ENCODE measurements around the gene PPFIBP1. TPM values are rescaled to one million over a fixed set of nuclear protein-coding genes. Genes with fewer than 3 reads are reported as not detected.

PPFIBP1 gene
- total and polyA plus RNA-seq, 10 donors = 3.7 to 182 (median 92.4) TPM

- 2 to 15% (median 7%) methylated on average over 4 of the region's 4 CpGs for WGBS, 5 donors
- Histone ChIP-seq H3K27me3 (replicated peaks in 1 of 7) (no peaks in the 10 kb centered on the region), H3K36me3 (no peaks in the 10 kb centered on the region), H3K27ac (no peak overlapping the region), H3K4me3 (no peak overlapping the region), H3K4me1 (peaks cover 0 to 10% (median 3%) of the 10 kb centered on the region in 6 donors), H3K9me3 (no peaks in the 10 kb centered on the region)
- peak; percentile 30 to 85 (median 74) for TF ChIP-seq CTCF (IDR thresholded peaks at IDR 0.05 in 8 of 11, conservative IDR thresholded peaks at IDR 0.05 in 3 of 11)
- no peak for TF ChIP-seq POLR2A (IDR thresholded peaks at IDR 0.05)
- intact Hi-C loops (cut with DNase I; ENCODE audit: low total_unique reads) = no loop called here
- no peak for DNase-seq
Measured at GRCh38 chr12:27703720-27704452, 179.9 kb downstream of the PPFIBP1 start.

- TF ChIP-seq CTCF (IDR thresholded peaks at IDR 0.05 in 8 of 11, conservative IDR thresholded peaks at IDR 0.05 in 3 of 11) (no peak), POLR2A (IDR thresholded peaks at IDR 0.05) (no peak), POLR2AphosphoS5 (IDR thresholded peaks at IDR 0.05) (no peak)
- no peaks in the 10 kb centered on the region for H3K36me3 ChIP-seq
- no peaks in the 10 kb centered on the region for H3K9me3 ChIP-seq
- no peaks in the 10 kb centered on the region for H3K27me3 ChIP-seq (replicated peaks in 1 of 7)
- WGBS, 5 donors = 87 to 96% (median 91%) methylated on average over 8 of the region's 8 CpGs
- no peak overlapping the region for H3K27ac ChIP-seq
- DNase-seq = no peak
- H3K4me3 ChIP-seq = no peak overlapping the region
- intact Hi-C loops (cut with DNase I; ENCODE audit: low total_unique reads) = no loop called here
- peaks cover 0 to 15% (median 7%) of the 10 kb centered on the region in 6 donors for H3K4me1 ChIP-seq
Measured at GRCh38 chr12:27705263-27705662, 181.3 kb downstream of the PPFIBP1 start.

- no peak for DNase-seq
- H3K4me3 ChIP-seq = no peak overlapping the region
- H3K27ac ChIP-seq = no peak overlapping the region
- 79 to 90% (median 87%) methylated on average over 2 of the region's 2 CpGs for WGBS, 5 donors
- H3K27me3 ChIP-seq (replicated peaks in 1 of 7) = no peaks in the 10 kb centered on the region
- TF ChIP-seq CTCF (IDR thresholded peaks at IDR 0.05 in 8 of 11, conservative IDR thresholded peaks at IDR 0.05 in 3 of 11) = no peak
- TF ChIP-seq POLR2AphosphoS5 (IDR thresholded peaks at IDR 0.05) = no peak
- TF ChIP-seq POLR2A (IDR thresholded peaks at IDR 0.05) = no peak
- no peaks in the 10 kb centered on the region for H3K9me3 ChIP-seq
- peaks cover 6 to 29% (median 19%) of the 10 kb centered on the region in 6 donors for H3K4me1 ChIP-seq
- intact Hi-C loops (cut with DNase I; ENCODE audit: low total_unique reads) = no loop called here
- H3K36me3 ChIP-seq = no peaks in the 10 kb centered on the region
Measured at GRCh38 chr12:27707216-27707615, 183.2 kb downstream of the PPFIBP1 start.

- WGBS, 5 donors = 80 to 92% (median 91%) methylated on average over 12 of the region's 12 CpGs
- no peaks in the 10 kb centered on the region for H3K27me3 ChIP-seq (replicated peaks in 1 of 7)
- no peak for DNase-seq
- H3K27ac ChIP-seq = peak overlapping the region in 3 of 8 donors; percentile 78 to 87 (median 83)
- peak overlapping the region in 6 of 8 donors; percentile 98 to 100 (median 99) for H3K4me3 ChIP-seq
- no peaks in the 10 kb centered on the region for H3K9me3 ChIP-seq
- peaks cover 8 to 43% (median 26%) of the 10 kb centered on the region in 6 donors for H3K4me1 ChIP-seq
- intact Hi-C loops (cut with DNase I; ENCODE audit: low total_unique reads) = no loop called here
- TF ChIP-seq CTCF (IDR thresholded peaks at IDR 0.05 in 8 of 11, conservative IDR thresholded peaks at IDR 0.05 in 3 of 11) (no peak), POLR2A (IDR thresholded peaks at IDR 0.05) (no peak), POLR2AphosphoS5 (IDR thresholded peaks at IDR 0.05) (no peak)
- H3K36me3 ChIP-seq = peaks cover 0 to 16% (median 0%) of the 10 kb centered on the region in 6 donors
Measured at GRCh38 chr12:27709212-27709931, 185.4 kb downstream of the PPFIBP1 start.
